GM18517 (cell line): Measurements from ENCODE around the gene TBC1D22A.
"Not testable (repeated sequence)": the region's sequence is repeated elsewhere in the genome, so short reads cannot be mapped to it uniquely, and the experiment has no call there.

ENCODE experiments used
- ATAC-seq: cut with Tn5 transposase; IDR thresholded peaks from one replicate; pipeline ENCODE4 v1.9.1; 2021; ENCODE audit warnings: mild to moderate bottlenecking, moderate library complexity; ENCODE audit not compliant: unreplicated experiment

The TBC1D22A gene

GRCh38 chr22:46966495-46966845 lies 204.0 kb downstream of the TBC1D22A start:
- ATAC-seq: no peak

- no peak for ATAC-seq
These were observed 204.4 kb downstream of the TBC1D22A start for GRCh38 chr22:46966846-46967245.

GRCh38 chr22:46967445-46968358 lies 205.3 kb downstream of the TBC1D22A start:
- no peak for ATAC-seq

DNA sequence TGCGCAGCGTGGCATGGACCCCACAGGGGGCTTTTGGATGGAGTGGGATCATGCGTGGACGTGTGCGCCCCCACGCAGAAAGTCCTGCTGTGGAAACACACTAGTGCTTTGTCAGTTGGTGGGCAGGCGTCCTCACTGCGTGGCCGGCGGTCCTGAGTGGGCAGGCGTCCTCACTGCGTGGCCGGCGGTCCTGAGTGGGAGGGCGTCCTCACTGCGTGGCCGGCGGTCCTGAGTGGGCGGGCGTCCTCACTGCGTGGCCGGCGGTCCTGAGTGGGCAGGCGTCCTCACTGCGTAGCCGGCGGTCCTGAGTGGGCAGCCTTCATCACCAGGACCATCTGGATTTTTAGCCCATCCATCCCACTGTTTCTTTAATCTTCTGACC lies 205.9 kb downstream of the TBC1D22A start:
- ATAC-seq: no peak

GRCh38 chr22:46968848-46969247 lies 206.4 kb downstream of the TBC1D22A start:
- ATAC-seq: no peak

DNA sequence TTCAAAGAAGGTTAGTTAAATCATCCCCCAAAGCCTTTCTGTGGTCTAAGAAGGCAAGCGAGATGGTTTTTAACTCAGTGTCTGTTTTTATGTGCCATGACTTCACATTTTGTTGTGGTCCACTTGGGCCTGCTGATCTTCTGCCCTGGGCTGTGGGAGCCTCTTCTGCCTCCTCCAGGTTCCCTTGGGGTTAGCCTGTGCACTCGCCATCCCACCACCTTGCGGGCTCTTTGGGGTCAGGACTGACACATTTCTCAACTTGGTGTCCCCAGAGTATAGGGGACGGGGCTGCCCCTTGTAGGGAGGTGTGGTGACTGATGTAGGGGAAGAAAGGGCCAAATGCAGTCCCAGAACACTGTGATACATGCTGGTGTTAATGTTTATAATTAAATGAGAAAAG lies 207.0 kb downstream of the TBC1D22A start:
- ATAC-seq: peak; percentile 81

GRCh38 chr22:46969961-46970360 lies 207.5 kb downstream of the TBC1D22A start:
- ATAC-seq: no peak

GRCh38 chr22:46970411-46971098 lies 208.1 kb downstream of the TBC1D22A start:
- no peak for ATAC-seq

DNA sequence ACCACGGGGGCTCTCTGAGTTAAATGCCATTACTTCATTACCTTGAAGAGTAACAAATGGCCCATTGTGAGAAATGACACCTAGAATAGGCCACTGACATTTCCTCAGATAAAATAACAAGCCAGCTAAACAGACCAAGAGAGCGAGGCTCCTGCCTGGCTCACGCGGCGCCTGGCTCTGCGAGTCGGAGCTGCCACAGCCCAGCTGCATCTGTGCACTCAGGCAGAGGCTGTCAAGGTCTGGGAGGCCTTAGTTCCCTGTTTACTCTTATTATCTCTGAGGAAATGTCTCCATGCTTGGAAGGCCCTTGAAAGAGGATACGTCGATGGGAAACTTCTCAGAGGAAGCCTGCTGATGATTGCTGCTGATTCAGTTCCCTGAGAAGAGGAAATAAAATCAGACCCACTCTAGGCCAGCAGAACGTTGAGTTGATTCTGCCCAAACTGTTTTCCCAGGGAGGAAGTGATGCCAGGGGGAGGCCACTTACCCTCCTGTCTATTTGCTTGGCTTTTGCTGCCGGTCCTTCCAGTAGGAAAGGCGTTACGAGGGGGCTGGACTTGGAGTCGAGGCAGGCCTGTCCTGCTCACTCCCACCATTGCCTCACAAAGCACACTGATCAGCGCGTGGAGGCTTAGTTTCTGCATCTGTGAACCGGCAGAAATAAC lies 208.8 kb downstream of the TBC1D22A start:
- no peak for ATAC-seq

GRCh38 chr22:46971764-46972125 lies 209.3 kb downstream of the TBC1D22A start:
- ATAC-seq: no peak

- no peak for ATAC-seq
These were observed 209.8 kb downstream of the TBC1D22A start for GRCh38 chr22:46972256-46972655.

DNA sequence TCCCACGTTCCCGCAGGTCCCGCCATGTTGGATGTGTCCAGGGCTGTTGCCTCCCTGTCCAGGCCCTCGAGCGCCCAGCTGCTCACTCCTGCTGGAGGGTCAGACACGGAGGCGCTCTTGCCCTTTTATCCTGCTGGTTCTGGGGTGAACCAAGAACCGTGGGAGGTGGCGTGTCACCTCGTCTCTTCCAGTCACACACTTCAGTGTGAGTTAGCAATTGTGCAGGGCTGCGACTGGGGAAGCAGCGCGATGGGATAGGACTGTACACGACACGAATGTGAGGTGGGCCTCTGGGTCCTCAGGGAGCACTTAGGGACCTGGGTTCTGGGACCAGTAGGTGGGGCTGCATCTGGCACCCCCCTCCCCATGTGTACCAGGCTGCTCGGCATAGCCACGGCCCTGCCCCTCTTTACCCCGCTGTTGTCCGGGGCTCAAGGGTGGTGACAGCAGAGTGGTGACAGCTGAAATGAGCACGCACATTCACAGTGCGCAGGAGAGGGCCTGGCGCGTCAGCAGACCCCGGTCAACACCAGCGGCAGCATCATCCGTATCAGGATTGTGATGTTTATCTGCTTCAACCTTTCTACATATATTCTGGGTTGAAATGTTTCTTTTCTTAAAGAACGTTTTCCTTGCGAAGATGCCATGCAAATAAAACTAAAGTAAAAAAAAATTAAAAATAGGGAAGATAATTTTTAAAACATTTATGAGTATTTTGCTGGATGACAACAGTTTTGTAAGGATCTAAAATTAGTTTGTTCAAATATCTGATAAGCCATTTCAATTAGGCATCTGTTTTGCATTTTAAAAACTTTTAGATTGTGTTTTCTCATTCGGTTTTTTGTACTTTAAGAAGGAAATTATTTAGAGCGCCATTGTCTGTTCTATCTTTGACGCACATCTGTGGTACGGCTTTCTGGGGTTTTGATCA lies 210.7 kb downstream of the TBC1D22A start:
- no peak for ATAC-seq

GRCh38 chr22:46974077-46974476 lies 211.6 kb downstream of the TBC1D22A start:
- ATAC-seq: no peak

- ATAC-seq: no peak
These were observed 212.5 kb downstream of the TBC1D22A start for GRCh38 chr22:46974631-46975585.

GRCh38 chr22:46976143-46976542 lies 213.7 kb downstream of the TBC1D22A start:
- ATAC-seq: no peak

DNA sequence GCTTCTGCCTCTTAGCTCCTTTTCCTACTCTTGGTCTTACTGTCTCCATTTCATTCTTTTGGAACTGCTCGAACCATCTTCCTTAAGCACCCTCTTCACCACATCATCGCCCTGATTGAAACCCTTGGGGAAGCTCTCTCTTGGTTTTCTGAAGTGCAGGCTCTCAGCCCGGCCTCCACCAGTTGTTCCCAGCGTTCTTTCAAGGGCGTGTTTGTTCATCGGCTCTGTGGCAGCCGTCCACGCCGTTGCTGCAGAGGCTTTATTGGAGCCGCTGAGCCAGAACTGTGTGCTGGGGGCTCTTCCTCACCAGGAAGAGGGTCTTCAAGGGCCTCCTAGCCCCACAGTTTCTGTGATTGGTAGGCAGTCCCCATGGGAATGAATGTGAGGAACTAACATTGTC lies 214.1 kb downstream of the TBC1D22A start:
- ATAC-seq: no peak

DNA sequence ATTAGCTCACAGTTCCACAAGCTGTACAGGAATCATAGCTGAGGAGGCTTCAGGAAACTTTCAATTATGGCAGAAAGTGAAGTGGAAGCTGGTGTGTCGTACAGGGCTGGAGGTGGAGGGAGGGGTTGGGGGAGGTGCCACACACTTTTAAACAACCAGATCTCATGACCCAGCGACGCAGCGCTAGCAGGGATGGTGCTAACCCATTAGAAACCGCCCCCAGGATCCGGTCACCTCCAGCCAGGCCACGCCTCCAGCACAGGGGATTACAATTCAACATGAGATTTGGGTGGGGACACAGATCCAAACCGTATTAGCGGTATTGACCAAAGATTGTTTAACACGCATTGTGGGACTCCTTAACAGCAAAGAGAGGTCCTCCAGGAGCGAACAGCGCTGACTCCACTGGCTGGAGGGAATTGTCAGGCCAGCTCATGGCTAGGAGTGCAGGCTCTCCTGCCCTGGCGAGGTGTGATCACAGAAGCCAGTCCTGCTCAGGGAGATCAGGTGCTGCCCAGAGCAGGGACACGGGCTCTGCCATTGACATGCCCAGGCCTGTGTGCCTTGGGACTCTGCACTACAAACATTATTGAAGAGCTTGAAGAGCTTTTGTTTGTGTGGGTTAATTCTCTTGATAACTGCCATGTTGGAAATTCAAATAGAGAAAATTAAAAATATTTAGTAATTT lies 215.3 kb downstream of the TBC1D22A start:
- no peak for ATAC-seq

DNA sequence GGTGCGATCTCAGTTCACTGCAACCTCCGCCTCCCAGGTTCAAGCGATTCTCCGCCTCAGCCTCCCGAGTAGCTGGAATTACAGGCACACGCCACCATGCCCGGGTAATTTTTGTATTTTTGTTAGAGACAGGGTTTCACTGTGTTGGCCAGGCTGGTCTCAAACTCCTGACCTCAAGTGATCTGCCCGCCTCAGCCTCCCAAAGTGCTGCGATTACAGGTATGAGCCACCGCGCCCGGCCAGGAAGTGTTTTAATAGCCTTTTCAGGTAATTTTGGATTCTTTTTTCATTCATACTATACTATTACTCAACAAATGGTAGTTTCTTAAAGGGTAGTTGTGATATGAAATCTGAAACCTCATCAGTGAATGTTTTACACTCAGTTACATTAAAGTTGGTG lies 216.2 kb downstream of the TBC1D22A start:
- ATAC-seq: not testable (repeated sequence)

- no peak for ATAC-seq
These were observed 217.1 kb downstream of the TBC1D22A start for GRCh38 chr22:46979506-46979905.
